OCI-LY7 (cell line): ENCODE results near the gene HPF1.

Source experiments
- EZH2phosphoT487 ChIP-seq: fragments of 200-600 bp; sonication (generic); IDR thresholded peaks from 2 replicates; pipeline ENCODE4 v1.6.1; 2018; ENCODE audit warnings: low read depth, borderline replicate concordance, mild to moderate bottlenecking, mixed run types, antibody characterized with exemption, low read length, moderate library complexity, mixed read lengths
- TF ChIP-seq, protein P1 (sequence below): fragments of 200-600 bp; sonication (generic); conservative IDR thresholded peaks from 2 replicates; pipeline ENCODE4 v1.5.1; 2014; ENCODE audit warnings: mild to moderate bottlenecking, antibody characterized with exemption, low read length, moderate library complexity, mixed read lengths

DNA sequence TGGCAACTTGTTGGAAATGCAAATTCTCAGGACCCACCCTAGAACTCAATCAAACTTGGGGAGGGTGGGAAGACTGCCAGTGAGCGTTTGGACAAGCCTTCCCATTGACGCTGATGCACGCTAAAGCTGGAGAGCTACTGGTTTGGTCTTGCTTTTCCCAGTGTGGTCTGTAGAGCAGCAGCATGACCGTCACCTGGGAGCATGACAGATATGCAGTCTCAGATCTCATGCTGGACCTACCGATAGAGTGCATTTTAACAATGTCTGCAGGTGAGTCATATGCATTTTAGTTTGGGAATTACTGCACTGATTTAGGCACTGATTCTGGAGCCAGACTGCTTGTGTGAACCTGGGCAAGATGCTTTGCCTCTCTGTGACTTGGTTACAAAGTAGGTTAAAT, 27.2 kb downstream of the HPF1 start:
- TF ChIP-seq, protein P1, sequence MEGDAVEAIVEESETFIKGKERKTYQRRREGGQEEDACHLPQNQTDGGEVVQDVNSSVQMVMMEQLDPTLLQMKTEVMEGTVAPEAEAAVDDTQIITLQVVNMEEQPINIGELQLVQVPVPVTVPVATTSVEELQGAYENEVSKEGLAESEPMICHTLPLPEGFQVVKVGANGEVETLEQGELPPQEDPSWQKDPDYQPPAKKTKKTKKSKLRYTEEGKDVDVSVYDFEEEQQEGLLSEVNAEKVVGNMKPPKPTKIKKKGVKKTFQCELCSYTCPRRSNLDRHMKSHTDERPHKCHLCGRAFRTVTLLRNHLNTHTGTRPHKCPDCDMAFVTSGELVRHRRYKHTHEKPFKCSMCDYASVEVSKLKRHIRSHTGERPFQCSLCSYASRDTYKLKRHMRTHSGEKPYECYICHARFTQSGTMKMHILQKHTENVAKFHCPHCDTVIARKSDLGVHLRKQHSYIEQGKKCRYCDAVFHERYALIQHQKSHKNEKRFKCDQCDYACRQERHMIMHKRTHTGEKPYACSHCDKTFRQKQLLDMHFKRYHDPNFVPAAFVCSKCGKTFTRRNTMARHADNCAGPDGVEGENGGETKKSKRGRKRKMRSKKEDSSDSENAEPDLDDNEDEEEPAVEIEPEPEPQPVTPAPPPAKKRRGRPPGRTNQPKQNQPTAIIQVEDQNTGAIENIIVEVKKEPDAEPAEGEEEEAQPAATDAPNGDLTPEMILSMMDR, result no peak
- no peak for TF ChIP-seq EZH2phosphoT487
